NOMO-1 treated with dmso at 0.1 percent for 144 hours (cell line): ENCODE measurements around the gene HCFC2.
A peak's percentile ranks its signal among the peaks of the same experiment; 100 is the strongest.

ENCODE experiments used
- DNase-seq: peaks from one replicate; lab custom pipeline; 2025; ENCODE audit not compliant: unreplicated experiment; lab: John Stamatoyannopoulos, UW

The HCFC2 gene

DNA sequence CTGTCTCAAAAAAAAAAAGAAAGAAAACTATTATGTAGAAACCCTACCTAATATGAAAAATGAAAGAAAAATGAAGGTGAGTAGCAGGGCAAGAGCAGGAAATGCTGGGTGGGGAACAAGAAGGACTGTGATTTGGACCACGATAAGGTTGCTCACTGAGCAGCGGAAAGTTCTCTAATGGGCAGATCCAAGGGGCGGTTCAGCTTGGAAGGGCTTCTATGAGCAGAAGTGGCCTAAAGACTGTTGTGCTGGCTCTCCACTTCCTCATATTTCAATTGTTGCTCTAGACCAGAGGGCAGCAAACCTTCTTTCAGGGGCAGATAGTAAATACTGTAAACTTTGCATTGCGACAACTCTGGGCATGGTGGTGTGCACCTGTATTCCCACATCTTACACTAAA lies 90.0 kb downstream of the HCFC2 start:
- DNase-seq = peak; percentile 48

GRCh38 chr12:104154806-104155205 lies 90.5 kb downstream of the HCFC2 start:
- no peak for DNase-seq
